Fibroblast of skin of left quadriceps (primary cell): ENCODE measurements around the gene ARX.

Experiments used
- DNase-seq, 2 experiments: peaks; one replicate each; pipeline ENCODE4 v3.0.0-alpha.2; 2013; ENCODE audit warnings: low read depth in 2 of 2

ARX gene

GRCh38 chrX:25001808-25002660 lies 13.7 kb downstream of the ARX start:
- no peak for DNase-seq

GRCh38 chrX:24999511-24999910 lies 16.3 kb downstream of the ARX start:
- DNase-seq, result no peak

- no peak for DNase-seq
Measured at GRCh38 chrX:24996096-24996709, 19.6 kb downstream of the ARX start.

- DNase-seq, result no peak
Measured at GRCh38 chrX:24993879-24994278, 21.9 kb downstream of the ARX start.

GRCh38 chrX:24990535-24990934 lies 25.2 kb downstream of the ARX start:
- no peak for DNase-seq

DNA sequence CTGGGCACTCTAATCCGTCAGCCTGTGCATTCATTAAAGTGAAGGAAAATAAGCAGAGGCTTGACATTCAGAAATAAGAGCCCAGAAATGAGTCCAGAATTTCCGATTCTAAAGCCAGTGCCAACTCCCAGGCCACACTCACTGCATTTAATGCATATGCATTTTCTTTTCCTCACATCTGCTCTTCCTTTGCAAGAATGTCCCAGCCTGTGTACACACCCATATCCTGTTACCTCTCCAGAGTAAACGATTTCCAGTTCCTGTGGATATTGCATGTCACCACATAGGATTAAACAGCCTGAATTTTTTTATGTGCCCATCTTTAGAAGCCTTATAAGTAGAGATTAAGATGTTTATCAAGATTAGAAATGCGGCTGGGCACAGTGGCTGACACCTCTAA lies 27.5 kb downstream of the ARX start:
- DNase-seq, result no peak

DNA sequence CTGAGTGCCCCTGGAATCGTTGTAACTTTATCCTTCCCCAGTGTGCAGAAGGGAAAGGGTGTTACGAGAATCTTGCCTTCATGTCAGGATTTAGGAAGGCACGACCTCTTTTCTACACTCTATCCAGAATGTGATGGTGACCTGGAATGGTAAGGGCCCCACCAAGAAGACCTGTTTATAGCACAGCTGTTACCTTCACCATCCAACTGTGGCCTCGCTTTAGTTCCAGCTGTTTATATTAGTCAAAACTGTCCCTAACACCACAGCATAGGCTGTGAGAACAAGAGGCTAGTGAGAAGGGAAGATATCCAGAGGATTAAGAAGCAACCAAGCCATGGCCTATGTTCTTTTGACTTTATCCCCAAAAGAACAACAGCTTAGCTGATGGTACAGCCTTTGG lies 28.0 kb downstream of the ARX start:
- DNase-seq, result no peak

DNA sequence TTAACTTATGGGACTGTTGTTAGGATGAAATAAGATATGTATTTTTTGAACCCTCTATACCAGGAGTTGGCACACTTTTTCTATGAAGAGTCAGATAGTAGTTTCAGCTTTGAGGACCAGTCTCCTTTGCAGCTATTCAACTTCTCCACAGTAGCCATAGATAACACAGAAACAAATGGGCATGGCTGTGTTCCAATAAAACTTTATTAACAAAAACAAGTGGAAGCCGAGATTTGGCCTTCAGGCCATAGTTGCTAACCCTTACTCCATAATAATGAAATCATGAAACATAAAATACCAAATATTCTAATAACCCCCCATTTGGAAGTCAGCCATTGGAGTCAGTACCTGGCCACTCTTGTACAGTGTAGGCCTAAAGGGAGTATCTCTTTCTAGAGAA lies 30.6 kb downstream of the ARX start:
- no peak for DNase-seq

DNA sequence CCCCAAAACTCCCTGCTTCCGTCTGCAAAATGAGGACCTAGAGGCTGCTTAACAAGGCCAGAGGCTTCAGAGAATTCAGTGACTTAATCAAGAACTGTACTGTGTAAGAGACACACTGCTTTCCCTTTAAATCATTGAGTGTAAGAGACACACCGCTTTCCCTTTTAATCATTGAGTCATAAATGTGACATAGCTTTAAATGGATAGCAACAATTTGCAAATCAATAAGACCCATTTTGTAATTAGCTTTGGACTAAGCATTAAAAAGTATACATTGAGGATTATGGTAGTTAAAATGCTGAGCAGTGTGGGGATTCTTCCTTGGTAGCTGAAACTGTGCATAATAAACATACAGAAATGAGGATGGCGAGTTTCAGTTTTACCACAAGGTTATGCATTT lies 31.8 kb downstream of the ARX start:
- DNase-seq, result no peak

- peak in 1 of 2 experiments; percentile 1 for DNase-seq
Measured at GRCh38 chrX:24982306-24982965, 33.3 kb downstream of the ARX start.

- DNase-seq, result no peak
Measured at GRCh38 chrX:24981030-24981429, 34.7 kb downstream of the ARX start.

GRCh38 chrX:24979081-24979480 lies 36.7 kb downstream of the ARX start:
- peak in 1 of 2 experiments; percentile 1 for DNase-seq

GRCh38 chrX:24969812-24970211 lies 46.0 kb downstream of the ARX start:
- no peak for DNase-seq

- no peak for DNase-seq
Measured at GRCh38 chrX:24965372-24965771, 50.4 kb downstream of the ARX start.

DNA sequence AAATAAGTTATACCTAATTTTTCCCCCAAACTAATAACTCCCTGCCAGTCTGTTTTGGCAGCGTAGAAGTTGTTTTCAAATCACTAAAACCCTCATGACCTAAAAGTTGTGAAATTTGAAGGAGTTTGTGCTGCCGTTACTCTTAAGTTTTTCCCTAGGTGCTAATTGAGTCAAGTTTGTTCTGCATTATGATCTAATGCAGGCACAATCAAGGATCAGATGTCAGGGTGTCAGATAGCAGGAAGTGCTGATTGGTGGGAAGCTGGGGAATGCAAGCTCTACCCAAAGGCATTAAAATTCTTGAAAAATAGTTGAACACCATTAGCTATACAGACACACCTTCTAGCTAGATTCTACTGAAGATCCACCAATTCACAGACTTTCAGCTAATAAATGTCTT lies 51.9 kb downstream of the ARX start:
- peak in 1 of 2 experiments; percentile 7 for DNase-seq

GRCh38 chrX:24961809-24962208 lies 54.0 kb downstream of the ARX start:
- DNase-seq, result no peak

DNA sequence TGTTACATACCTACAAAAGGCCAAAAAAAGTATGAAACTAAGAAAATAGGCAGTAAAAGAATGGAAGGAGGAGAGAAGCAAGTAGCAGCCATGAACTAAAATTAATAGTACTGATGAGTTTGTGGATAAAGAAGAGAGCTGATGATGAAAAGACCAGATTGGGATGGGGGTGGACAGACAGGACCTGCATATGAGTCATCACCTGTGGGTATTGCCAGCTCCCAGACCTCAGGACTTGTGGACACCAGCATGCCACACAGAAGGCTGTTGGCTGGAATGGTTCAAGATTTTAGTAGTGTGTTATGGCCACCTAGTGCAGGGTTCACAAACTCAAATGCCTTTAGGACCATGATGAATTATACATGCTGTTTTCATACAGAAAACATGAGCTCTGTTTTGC lies 58.9 kb downstream of the ARX start:
- DNase-seq, result no peak

- DNase-seq, result no peak
Measured at GRCh38 chrX:24955372-24955930, 60.3 kb downstream of the ARX start.

GRCh38 chrX:24954732-24955131 lies 61.0 kb downstream of the ARX start:
- DNase-seq, result no peak
